GM12864 (cell line): ENCODE results near the gene ZMAT5.

Experiments
- DNase-seq: peaks from one replicate; pipeline ENCODE4 v3.0.0-alpha.2; 2011; ENCODE audit warnings: low read depth
- H3K4me3 ChIP-seq: 2 replicates; pipeline ENCODE4 v1.5.1; 2011; ENCODE audit warnings: mild to moderate bottlenecking, low read depth, low read length, control low read depth
- CTCF ChIP-seq: IDR thresholded peaks from 2 replicates; pipeline ENCODE4 v1.5.1; 2011; ENCODE audit warnings: low read depth, mild to moderate bottlenecking, moderate library complexity, low read length, control low read depth, inconsistent platforms; ENCODE audit errors: missing control alignments

ZMAT5 gene

DNA sequence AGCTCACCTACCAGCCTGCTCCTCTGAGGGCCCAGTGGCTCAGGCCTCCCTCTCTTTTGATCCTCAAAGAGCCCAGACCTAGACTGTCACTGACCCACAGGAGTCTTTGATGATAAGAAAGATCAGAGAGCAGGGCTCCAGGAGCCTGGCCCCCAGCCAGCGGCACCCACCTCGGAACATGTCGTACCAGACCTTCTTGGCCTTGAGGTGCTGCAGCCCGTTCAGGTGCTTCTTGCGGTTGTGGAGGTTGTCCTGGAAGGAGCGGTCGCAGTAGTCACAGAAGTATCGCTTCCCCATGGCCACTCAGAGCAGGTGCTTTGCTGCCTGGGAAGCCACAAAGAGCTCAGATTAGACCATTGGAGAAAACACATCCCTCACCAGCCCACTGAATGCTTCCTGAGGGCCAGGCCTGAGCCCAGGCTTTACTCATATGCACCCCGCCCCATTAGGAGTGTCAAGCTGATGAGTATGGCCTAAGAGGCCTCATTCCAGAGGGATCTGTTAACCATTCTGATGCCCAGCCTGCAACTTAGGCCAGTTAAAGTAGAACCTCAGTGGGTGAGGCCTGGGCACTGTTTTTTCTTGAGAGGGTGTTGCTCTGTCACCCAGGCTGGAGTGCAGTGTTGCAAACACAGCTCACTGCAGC lies 18.4 kb downstream of the ZMAT5 start:
- no peak for DNase-seq
- H3K4me3 ChIP-seq = no peak overlapping the region
- TF ChIP-seq CTCF = no peak

DNA sequence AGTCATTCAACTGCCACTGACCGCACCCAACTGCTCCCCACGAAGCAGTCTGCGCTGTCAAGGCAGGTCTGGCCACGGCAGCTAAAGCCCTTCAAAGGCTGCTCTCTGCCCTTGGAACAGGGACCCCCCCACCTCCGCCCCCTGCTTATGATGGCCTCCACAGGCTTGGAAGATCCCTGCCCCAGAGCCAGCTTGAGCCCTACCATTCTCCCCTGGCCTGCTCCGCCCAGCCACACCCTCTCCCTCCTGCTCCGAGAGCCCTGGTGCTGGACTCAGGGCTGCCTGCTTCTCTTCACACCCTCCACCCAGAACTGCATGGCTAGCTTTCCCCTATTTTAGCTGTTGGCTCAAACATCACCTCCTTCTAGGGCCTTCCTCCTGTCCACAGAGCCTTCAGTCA lies 19.0 kb downstream of the ZMAT5 start:
- no peak overlapping the region for H3K4me3 ChIP-seq
- no peak for TF ChIP-seq CTCF
- no peak for DNase-seq

- TF ChIP-seq CTCF = no peak
- H3K4me3 ChIP-seq = no peak overlapping the region
- DNase-seq = no peak
These were observed 21.9 kb downstream of the ZMAT5 start for GRCh38 chr22:29744902-29745301.

- DNase-seq = no peak
- TF ChIP-seq CTCF = no peak
- no peak overlapping the region for H3K4me3 ChIP-seq
These were observed 24.5 kb downstream of the ZMAT5 start for GRCh38 chr22:29742326-29742725.

- no peak overlapping the region for H3K4me3 ChIP-seq
- no peak for DNase-seq
- no peak for TF ChIP-seq CTCF
These were observed 24.9 kb downstream of the ZMAT5 start for GRCh38 chr22:29741926-29742325.

DNA sequence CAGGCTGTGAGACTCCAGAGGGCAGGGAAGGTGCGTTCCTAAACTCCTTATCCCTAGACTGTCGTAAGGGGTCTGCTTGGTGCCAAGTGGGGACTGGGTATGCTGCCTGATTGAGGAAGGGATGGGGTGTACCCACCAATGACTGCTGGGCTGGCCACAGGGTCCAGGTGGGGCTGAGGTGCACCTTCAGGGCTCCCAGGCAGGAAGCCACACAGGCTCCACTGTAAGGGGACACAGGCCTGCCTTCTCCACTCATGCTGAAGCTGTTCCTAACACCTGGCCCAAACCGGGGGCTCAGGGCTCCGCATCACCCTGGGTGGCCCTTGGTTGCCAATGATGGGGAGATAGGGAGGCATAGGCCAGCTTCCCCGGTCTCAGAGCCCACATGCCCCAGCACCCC lies 26.6 kb downstream of the ZMAT5 start:
- H3K4me3 ChIP-seq = no peak overlapping the region
- DNase-seq = no peak
- no peak for TF ChIP-seq CTCF

- no peak for DNase-seq
- TF ChIP-seq CTCF = no peak
- H3K4me3 ChIP-seq = no peak overlapping the region
These were observed 27.4 kb downstream of the ZMAT5 start for GRCh38 chr22:29739346-29739875.
